PFSK-1 (cell line): Measurements from ENCODE around the gene GTF2H3.

Experiments
- FOXP2 ChIP-seq: optimal IDR thresholded peaks from 2 replicates; pipeline ENCODE3; 2011; ENCODE audit warnings: borderline replicate concordance, control low read depth, inconsistent platforms; ENCODE audit not compliant: insufficient read depth; ENCODE audit errors: extremely low read length, extremely low read depth
- POLR2AphosphoS5 ChIP-seq: IDR thresholded peaks from 2 replicates; pipeline ENCODE4 v1.6.1; 2012; ENCODE audit warnings: low read depth, mild to moderate bottlenecking, control low read depth, low read length, moderate library complexity
- SIN3A ChIP-seq: IDR thresholded peaks from 2 replicates; pipeline ENCODE4 v1.6.1; 2012; ENCODE audit warnings: mild to moderate bottlenecking, low read length, moderate library complexity, borderline replicate concordance; ENCODE audit not compliant: insufficient read depth
- TAF1 ChIP-seq: IDR thresholded peaks from 2 replicates; pipeline ENCODE4 v1.6.1; 2012; ENCODE audit warnings: low read length, control low read depth, borderline replicate concordance; ENCODE audit not compliant: insufficient read depth
- TF ChIP-seq, protein P1 (sequence below), 2 experiments: IDR thresholded peaks; 2 replicates each; pipeline versions ENCODE4 v1.6.1 to v1.8.0; 2011 to 2012; ENCODE audit warnings: low read depth in 2 of 2, low read length in 2 of 2, control low read depth in 1 of 2, inconsistent platforms in 1 of 2, mild to moderate bottlenecking in 1 of 2, moderate library complexity in 1 of 2; ENCODE audit not compliant: insufficient read depth in 1 of 2

The GTF2H3 gene

GRCh38 chr12:123683964-123684363, 50.3 kb downstream of the GTF2H3 start:
- no peak for TF ChIP-seq SIN3A
- no peak for TF ChIP-seq FOXP2
- no peak for TF ChIP-seq TAF1
- no peak for TF ChIP-seq POLR2AphosphoS5
- TF ChIP-seq, protein P1, sequence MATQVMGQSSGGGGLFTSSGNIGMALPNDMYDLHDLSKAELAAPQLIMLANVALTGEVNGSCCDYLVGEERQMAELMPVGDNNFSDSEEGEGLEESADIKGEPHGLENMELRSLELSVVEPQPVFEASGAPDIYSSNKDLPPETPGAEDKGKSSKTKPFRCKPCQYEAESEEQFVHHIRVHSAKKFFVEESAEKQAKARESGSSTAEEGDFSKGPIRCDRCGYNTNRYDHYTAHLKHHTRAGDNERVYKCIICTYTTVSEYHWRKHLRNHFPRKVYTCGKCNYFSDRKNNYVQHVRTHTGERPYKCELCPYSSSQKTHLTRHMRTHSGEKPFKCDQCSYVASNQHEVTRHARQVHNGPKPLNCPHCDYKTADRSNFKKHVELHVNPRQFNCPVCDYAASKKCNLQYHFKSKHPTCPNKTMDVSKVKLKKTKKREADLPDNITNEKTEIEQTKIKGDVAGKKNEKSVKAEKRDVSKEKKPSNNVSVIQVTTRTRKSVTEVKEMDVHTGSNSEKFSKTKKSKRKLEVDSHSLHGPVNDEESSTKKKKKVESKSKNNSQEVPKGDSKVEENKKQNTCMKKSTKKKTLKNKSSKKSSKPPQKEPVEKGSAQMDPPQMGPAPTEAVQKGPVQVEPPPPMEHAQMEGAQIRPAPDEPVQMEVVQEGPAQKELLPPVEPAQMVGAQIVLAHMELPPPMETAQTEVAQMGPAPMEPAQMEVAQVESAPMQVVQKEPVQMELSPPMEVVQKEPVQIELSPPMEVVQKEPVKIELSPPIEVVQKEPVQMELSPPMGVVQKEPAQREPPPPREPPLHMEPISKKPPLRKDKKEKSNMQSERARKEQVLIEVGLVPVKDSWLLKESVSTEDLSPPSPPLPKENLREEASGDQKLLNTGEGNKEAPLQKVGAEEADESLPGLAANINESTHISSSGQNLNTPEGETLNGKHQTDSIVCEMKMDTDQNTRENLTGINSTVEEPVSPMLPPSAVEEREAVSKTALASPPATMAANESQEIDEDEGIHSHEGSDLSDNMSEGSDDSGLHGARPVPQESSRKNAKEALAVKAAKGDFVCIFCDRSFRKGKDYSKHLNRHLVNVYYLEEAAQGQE (IDR thresholded peaks at IDR 0.05; ENCODE audit: insufficient read depth in 1 of 2, low read depth in 2 of 2, low read length in 2 of 2), result no peak

GRCh38 chr12:123686636-123687190, 53.1 kb downstream of the GTF2H3 start:
- TF ChIP-seq FOXP2, result no peak
- TF ChIP-seq, protein P1 (IDR thresholded peaks at IDR 0.05; ENCODE audit: insufficient read depth in 1 of 2, low read depth in 2 of 2, low read length in 2 of 2), result no peak
- TF ChIP-seq POLR2AphosphoS5, result no peak
- TF ChIP-seq SIN3A, result no peak
- TF ChIP-seq TAF1, result no peak

DNA sequence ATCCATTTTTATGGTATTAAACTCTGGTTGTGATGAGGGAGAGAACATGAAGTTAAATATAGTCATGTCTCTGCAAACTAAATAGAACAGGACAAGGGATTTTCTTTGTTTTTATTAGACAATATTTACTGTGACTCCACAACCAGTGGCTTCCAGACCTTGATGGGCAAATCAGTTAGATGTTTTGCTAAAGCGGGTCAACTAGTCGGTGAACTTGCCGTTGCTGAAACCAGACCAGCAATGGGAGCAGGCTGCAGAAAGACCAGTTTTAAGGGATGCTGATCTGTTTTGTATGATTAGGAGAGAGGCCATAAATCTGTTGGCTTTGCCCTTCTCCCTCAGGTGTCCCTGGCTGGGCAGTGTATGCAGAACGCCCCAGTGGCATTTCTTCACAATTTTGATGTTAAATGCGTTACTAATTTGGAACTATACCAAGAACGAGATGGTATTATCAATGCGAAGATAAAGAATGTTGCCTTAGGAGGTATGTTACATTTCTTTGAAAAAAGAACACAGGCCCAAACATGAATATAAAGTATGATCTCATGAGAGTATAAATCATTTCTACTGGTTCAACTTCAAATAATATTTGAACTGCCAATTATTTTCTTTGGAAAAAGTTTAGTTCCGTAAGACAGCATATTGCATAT, 56.7 kb downstream of the GTF2H3 start:
- TF ChIP-seq SIN3A (no peak), POLR2AphosphoS5 (no peak), TAF1 (no peak), FOXP2 (no peak)
- TF ChIP-seq, protein P1 (IDR thresholded peaks at IDR 0.05; ENCODE audit: insufficient read depth in 1 of 2, low read depth in 2 of 2, low read length in 2 of 2), result no peak

GRCh38 chr12:123696207-123696606, 62.6 kb downstream of the GTF2H3 start:
- no peak for TF ChIP-seq POLR2AphosphoS5
- TF ChIP-seq, protein P1 (IDR thresholded peaks at IDR 0.05; ENCODE audit: insufficient read depth in 1 of 2, low read depth in 2 of 2, low read length in 2 of 2), result no peak

DNA sequence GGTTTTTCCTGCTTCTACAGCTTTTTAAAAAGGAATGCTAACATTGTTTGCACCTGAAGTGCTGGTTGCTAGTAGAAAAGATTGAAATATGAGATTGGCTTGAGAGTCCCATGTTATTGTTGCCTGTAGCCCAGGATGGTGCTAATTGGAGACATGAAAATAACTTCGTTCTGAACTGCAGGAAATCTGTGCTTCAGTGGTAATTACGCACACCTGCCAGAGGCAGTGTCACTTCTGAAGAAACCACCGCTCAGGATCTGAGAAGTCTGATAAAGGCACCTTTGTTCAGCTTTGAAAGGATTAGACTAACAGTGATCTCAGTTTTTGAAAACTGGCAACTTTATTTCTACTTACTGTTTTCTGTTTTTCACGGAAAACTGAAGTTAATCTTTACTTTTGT, 63.0 kb downstream of the GTF2H3 start:
- TF ChIP-seq SIN3A (no peak), TAF1 (no peak), FOXP2 (no peak), POLR2AphosphoS5 (no peak)
- TF ChIP-seq, protein P1 (IDR thresholded peaks at IDR 0.05; ENCODE audit: insufficient read depth in 1 of 2, low read depth in 2 of 2, low read length in 2 of 2), result no peak
